GM19455 (cell line): ENCODE measurements around the gene SHLD1.
"Not testable (repeated sequence)": the region's sequence is repeated elsewhere in the genome, so short reads cannot be mapped to it uniquely, and the experiment has no call there.

Source experiments
- ATAC-seq: cut with Tn5 transposase; IDR thresholded peaks from one replicate; pipeline ENCODE4 v1.9.1; 2021; ENCODE audit not compliant: unreplicated experiment

Gene SHLD1

DNA sequence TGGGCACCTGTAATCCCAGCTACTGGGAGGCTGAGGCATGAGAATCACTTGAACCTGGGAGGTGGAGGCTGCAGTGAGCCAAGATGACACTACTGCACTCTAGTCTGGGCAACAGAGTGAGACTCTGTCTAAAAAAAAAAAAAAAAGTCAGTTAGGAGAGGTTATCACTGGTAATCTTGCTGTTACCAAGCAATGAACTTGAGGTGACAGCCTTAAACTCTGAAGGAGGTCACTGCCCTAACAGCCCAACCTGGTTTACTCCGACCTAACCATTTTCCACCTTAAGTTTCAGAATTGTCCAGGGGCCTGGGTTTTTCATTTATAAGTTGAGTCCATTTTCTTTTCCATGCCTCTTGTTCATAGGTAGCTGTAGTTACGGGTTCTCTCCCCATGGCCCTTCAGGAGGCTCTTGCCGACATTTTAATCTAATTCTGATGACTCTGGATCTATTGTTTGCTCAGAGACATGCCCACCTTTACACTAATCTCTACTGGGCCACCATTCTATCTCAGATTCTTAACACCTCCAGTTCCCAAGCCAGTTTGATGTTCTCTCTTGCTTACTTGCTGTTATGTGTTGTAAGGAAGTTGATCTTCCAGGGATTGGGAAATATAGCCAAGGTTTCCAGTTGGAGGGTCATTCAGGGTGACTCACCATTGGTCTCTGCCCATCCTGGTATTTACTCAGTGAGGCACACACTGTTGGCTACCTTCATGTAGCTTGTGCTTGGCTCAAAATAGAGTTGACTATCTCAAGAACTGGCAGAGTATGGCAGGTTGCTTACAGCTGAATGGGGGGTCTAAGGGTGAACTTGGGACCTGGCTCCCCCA lies 29.1 kb downstream of the SHLD1 start:
- ATAC-seq = no peak

DNA sequence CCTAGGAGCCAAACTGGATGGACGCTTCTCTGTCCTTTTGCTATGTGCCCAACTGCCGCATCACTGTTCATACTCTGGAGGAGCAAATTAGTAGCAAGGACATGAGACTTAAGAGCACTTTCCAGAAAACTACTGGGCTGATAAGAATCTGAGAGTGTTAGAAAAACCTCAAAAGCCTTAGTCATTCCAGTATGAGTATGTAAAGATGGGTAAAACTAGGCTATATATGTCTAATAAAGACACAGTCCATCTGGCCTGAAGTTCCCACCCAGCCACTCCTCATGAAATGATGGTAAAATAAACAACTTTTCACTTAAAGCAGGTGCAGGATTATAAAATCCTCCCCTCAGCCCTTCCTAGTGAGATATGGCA lies 30.6 kb downstream of the SHLD1 start:
- ATAC-seq = no peak

DNA sequence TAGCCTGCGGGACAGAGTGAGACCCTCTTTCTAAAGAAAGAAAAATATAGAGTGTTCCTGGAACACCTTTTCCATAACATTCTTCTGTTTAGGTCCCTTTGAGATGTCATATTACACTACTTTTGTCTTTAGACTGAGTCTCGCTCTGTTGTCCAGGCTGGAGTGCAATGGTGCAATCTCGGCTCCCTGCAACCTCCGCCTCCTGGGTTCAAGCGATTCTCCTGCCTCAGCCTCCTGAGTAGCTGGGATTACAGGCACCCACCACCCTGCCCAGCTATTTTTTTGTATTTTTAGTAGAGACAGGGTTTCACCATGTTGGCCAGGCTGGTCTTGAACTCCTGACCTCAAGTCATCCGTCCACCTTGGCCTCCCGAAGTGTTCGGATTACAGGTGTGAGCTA lies 31.2 kb downstream of the SHLD1 start:
- not testable (repeated sequence) for ATAC-seq

DNA sequence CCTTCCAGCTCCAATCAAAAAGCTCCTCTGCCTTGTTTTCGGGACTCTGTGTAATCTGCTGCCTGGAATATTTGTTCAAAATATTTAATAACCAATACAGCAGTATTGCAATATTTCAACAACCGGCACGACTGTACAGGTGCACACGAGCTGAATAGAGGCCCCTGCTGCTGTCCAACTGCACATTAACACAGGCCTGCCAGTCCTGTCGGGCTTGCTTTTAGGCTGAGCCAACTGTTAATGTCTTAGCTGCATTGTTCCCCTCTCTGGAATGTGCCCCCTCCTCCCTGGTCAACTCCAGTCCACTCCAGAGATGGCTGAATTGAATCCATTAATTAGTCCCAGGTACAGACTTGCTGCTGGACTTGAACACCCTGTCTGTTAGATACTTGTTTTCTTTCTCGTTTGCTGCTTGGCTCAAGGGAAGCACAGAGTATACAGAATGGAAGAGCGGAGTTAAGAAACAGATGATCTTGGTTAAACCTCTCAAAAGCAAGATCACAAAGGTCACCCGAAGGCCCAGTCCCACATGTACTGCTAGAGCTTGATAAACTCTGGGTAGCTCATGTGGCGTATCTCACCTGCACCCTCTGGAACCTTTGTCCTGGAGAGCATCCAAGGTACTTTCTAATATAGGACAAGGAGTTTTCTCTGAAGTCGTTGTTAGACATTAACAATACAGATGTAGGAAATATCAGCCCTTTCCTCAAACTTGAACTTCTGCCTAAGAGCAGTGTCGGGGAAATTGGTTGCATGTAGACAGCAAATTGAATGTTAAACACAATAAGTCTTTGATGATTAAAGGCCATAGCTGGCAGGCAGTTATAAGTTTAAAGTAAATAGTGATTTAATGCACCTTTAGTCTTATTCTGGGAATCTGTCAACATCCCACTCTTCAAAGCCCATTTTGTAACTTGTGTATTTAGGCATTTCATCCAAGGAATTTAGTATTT lies 31.9 kb downstream of the SHLD1 start:
- ATAC-seq = no peak

DNA sequence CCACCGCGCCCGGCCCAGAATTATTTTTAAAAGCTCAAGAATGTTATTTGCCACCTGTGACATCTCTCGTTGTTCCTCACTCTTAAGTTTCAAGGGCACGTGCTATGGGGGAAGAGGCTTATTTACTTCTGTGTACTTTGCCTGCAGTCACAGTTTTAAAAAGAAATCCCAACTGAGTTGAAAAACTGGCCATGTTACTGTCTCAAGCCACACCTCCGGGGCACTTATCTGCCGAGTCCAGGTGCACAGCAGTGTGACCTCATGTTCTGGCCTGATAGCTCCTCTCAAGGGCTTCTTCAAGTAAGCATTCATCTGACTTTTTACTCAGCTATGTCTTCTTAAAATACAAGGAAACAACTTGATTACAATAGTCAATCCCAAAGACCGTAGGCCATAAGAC lies 34.5 kb downstream of the SHLD1 start:
- ATAC-seq = no peak

DNA sequence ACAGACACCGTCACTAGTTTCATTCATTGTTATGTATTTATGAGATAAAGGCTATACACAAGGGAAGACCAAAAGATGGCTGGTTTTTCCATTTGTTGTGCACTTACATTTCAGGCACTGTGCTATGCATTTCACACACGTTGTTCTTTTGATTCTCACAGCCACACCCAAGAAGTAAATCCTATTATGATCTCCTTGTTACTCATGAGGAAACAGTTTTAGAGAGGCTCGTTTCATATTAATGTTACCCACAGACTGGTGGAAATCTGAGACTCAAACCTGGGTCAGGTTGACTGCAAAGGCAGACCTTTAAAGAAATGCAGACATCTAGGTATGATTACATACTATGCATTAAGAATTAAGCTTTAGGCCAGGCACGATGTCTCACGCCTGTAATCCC lies 34.9 kb downstream of the SHLD1 start:
- no peak for ATAC-seq

DNA sequence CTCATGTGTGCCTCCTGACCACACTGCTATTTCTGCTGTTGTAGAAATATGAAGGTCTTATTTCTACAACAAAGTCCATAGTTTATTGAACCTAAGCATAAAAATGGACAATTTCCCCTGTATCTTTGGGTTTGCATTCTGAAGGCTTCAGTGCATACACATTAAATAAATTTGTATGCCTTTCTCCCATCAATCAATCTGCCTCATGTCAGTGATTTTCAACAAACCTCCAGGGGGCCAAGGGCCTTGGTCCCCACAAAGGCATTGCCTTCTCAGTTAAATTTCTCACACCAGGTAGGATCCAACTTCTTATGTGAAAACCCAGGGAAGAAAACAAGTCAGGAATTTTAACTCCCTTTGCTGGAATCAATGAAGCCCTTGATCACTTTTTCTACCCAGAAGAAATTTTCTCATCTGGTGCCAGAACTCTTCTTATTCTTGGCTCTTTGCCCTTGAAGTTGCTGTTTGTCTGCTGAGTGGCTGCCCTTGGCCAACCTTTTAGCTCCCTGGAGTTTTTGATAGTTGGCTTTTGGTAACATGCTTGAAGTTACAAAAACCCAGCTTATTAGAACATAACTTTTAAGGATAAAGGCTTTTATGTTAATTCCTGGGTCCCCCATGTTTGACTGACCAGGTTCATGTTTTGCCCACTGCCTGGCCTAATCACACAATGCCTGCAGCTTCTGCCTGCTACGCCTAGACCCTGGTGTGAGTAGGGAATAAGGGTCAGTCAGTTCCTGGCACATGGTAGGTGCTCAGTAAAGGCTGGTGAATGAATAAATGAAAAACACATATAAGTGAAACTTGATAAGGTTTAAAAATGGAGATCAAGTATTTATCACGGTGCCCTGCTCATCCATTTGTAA lies 37.0 kb downstream of the SHLD1 start:
- ATAC-seq = no peak

DNA sequence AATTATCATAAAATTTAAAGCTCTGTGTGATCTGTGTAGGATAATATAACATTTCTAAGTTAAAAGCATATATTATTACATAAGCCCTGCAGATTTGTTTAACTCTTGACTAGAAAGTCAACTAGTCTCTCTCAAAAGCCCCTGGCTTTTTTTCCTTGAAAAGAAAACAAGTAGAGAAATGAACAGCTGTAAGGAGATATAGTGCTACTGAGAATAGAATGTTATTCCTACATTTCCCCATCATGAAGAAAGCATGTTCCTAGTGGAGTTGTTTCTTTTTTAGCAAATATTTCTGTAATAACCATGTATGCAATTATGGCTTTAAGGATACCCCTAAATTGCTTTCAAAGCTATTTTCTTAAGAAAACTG lies 37.6 kb downstream of the SHLD1 start:
- no peak for ATAC-seq

DNA sequence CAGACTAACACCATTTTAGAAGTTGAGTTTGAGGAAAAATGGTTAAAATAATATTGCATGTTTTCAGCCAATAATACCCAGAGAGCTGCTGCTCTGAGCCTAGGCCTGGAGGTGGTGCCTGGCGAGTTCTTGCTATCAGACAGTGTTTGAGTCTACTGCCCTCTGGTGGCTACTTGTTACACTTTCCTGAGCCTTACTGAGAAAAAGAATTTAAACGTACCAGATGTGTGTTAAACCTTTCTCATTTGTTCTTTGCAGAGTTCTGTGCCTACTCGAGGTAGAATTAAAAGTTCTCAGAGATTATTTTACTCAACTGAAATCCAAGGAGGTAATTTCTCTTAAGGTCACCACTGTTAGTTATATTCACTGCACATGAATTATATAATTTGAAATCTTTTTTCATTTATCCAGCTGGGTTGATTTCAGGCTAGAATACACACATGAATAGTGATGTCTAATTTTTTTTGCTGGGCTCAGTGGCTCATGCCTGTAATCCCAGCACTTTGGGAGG lies 38.2 kb downstream of the SHLD1 start:
- peak; percentile 75 for ATAC-seq

DNA sequence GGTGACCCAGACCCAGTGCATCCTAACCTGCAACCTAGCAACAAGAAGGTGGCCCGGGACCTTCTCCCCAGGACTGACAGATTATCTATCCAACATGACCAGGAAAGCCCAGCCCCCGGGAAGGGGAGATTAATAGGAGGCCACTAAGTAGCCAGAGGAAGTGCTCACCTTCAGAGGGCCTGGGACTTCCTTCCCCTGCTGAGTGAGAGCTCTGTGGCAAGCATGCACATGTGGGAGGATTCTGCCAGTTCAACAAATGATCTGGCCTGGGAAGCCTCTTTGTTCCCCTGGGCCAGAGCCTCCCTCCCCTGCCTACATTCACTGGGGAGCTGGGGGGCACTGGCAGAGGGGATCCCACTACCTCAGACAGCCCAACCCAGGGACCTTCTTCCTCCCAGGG lies 39.6 kb downstream of the SHLD1 start:
- no peak for ATAC-seq

DNA sequence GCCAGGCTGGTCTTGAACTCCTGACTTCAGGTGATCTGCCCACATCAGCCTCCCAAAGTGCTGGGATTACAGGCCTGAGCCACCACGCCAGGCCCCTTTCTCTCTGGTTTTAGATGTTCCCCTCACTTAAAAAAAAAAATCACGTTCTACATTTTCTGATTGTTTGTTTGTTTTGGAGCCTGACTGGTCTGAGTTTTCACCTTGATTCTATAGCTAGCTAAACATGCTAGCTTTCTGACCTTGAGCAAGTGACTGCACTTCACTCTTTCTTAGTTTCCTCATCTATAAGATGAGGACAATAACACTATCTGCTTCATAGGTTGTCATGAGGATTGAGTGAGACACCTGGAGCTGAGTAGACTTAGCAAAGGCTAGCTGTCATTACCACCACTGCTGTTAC lies 43.7 kb downstream of the SHLD1 start:
- ATAC-seq = no peak

DNA sequence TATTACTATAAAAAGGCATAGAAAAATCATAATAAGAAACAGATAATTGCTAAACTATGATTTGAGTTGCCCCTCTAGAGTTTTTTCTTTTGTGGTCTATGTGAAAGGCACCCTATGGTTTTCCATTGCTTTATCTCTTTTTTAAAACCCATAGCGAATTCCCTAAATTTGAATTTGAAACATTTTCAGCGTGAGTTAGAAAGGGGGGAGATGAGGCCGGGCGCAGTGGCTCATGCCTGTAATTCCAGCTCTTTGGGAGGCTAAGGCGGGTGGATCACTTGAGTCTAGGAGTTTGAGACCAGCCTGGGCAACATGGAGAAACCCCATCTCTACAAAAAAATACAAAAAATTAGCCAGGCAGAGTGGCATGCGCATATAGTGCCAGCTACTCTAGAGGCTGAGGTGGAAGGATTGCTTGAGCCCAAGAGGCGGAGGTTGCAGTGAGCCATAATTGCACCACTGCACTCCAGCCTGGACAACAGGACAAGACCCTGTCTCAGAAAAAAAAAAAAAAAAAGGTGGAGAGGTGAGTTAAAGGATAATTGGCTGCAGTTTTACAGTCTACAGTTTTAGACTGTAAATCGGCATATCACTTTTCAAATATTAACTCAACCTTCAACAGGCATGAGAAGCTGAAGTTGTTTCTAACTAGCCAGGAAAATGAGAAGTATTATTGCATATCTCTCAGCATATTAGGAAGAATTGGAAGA lies 46.3 kb downstream of the SHLD1 start:
- ATAC-seq = no peak

DNA sequence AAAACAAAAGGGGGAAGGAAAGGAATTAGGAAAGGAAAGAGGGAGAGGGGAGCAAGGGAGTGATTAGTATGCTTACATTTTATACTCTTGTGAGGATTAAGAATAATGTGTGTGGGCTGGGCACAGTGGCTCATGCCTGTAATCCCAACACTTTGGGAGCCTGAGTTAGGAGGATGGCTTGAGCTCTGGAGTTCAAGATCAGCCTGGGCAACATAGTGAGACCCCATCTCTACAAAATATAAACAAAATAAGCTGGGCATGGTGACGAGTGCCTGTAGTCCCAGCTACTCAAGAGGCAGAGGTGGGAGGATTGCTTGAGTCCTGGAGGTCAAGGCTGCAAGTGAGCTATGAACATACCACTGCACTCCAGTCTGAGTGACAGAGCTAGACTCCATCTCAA lies 47.0 kb downstream of the SHLD1 start:
- no peak for ATAC-seq

DNA sequence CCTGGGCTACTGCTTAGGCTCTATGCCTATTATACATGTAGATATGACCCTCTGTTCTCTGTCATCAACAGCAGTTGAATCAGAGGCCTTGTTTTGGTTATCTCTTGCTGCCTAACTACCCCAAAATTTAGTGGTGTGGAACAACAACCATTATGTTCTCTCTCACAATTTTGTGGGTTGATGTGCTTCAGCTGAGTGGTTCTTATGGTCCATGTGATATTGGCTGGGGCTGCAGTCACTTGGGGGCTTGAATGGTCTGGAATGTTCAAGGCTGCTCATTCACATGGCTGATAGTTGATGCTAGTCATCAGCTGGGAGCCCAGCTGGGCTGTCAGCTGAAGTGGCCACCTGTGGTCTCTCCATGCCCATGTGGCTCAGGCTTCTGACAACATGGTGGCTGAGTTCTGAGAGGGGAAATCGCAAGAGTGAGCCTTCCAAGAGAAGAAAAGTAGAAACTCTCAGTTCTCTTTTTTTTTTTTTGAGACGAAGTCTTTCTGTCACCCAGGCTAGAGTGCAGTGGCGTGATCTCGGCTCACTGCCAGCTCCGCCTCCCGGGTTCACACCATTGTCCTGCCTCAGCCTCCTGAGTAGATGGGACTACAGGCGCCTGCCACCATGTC lies 47.8 kb downstream of the SHLD1 start:
- ATAC-seq = peak; percentile 82

DNA sequence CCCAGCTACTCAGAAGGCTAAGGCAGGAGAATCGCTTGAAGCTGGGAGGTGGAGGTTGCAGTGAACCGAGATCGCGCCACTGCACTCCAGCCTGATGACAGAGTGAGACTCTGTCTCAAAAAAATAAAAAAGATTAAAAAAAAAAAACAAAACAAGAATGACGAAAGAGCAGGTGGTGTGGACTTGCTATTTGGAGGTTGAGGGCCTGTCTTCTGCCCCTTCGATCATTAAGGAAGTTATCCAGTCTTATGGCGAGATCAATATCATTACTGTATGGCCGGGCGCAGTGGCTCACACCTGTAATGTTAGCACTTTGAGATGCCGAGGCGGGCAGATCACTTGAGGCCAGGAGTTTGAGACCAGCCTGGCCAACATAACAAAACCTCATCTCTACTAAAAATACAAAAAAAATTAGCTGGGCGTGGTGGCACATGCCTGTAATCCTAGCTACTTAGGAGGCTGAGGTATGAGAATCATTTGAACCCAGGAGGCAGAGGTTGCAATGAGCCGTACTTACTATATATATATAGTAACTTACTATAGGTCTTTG lies 53.6 kb downstream of the SHLD1 start:
- ATAC-seq = not testable (repeated sequence)

DNA sequence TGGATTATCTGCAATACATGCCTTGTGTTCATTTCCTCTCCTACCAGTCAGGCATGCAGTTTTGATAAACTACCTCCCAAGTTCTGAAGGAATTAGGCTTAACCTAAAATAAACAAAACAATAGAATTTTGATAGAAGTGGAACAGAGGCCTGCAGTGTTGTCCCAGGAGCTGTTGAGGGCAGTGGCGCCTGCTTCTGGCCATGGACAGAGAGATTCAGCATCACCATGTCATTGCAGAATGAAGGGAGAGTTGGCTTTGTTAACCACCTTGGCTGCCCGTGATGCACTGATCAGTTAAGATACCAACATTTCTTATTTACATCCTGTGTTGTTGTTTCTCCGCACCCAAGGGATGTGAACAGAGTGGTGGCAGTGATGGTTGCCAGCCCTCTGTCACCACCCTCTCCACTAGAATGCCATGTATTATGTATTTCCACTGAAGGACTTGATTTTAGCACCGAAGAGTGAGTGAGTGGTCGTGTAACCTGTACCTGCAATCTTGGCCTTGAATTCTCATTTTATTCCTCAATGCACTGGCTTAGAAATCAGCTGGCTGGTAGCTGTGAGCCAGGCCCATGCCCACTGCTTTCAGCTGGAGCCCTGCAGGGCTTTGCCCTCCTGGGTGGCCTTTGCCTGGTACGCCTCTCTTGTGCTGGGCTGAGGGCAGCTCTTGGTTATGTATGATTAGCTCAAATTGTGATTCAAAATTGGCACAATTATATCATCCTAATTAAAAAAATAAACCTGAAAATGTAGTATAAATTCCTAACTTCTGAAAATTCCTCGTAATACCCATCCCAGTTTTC lies 56.5 kb downstream of the SHLD1 start:
- ATAC-seq = no peak

DNA sequence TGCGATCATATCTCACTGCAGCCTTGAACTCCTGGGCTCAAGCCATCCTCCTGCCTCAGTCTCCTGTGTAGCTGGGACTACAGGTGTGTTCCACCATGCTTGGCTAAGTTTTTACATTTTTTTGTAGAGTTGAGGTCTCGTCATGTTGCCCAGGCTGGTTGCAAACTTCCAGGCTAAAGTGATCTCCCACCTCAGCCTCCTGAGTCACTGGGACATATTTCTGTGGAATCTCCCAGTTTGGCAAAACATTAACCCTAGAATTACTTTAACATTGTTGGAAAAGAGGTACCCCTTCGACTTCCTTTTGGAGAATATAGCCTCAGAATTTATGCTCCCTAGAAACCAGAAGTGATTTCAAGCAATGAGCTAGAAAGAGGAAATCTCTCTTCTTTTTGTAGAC lies 57.2 kb downstream of the SHLD1 start:
- ATAC-seq = no peak

DNA sequence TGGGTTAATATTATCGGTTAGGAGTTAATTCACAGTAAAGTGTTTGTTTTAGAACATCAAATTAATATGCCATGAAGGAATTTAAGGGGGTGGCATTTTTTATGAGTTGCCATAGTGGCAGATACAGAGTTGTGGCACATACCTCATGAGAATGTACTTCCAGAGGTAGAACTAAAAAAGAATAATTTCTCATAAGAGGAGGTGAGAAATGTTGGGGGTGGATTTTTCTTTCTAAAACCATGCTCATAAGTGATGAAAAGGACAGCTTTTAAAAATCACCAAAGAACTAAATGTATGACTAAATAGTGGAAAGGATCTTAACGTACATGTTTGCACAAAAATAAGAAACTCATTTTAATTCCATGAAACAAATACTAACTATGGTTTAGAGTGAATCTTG lies 58.7 kb downstream of the SHLD1 start:
- no peak for ATAC-seq

DNA sequence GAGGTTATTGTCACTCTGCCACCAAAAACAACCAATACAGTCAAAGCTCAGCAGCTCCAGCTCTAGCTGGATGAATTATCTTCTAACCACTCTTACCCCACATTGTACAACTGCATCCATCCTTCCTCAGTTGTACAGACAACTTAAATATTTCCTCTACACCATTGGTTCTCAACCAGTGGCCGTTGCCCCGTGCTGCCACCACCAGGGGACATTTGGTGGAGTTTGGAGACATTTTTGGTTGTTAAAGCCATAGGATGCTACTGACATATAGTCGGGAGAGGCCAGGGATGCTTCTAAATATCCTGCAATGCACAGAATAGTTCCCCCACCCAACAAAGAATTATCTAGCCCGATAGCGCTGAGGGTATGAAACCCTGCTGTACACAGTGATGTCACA lies 59.3 kb downstream of the SHLD1 start:
- ATAC-seq = no peak
